SK-N-SH (cell line): ENCODE results near the gene TMUB1. TPM values are rescaled to one million over a fixed set of nuclear protein-coding genes. Genes with fewer than 3 reads are reported as not detected.

ENCODE experiments used
- CTCF ChIA-PET: fragments of 300-600, 350-600 bp; formaldehyde crosslinking; extraction: SDS; loops from one replicate; lab custom pipeline; 2021; lab: Yijun Ruan, JAX
- POLR2A ChIA-PET: fragments of 350-600 bp; sonication (Branson Sonifier 250); formaldehyde crosslinking; extraction: SDS; loops from one replicate; lab custom pipeline; 2020; ENCODE audit warnings: antibody characterized with exemption, inconsistent platforms; lab: Yijun Ruan, JAX
- DNase-seq: peaks from one replicate; pipeline ENCODE4 v3.0.0; 2012
- H2AFZ ChIP-seq: fragments of 200-600 bp; sonication (generic); 2 replicates; pipeline ENCODE4 v1.8.1; 2016; ENCODE audit warnings: antibody characterized with exemption, mild to moderate bottlenecking, low read depth
- H3F3A ChIP-seq: fragments of 200-600 bp; sonication (generic); replicated peaks from 2 replicates; pipeline ENCODE3; 2016; ENCODE audit warnings: antibody characterized with exemption, mild to moderate bottlenecking; ENCODE audit not compliant: insufficient read depth
- H3K27ac ChIP-seq, 2 experiments: fragments of 200-500 bp in 1 of 2; fragments of 200-600 bp in 1 of 2; sonication (Bioruptor generic) in 1 of 2; sonication (generic), shearing (Covaris generic) in 1 of 2; 2 replicates each; pipeline versions ENCODE4 v1.5.1 to v1.6.1; 2014 to 2016; ENCODE audit warnings: low read depth in 2 of 2, inconsistent platforms in 1 of 2, low read length in 1 of 2, mild to moderate bottlenecking in 1 of 2, mixed read lengths in 1 of 2
- H3K27me3 ChIP-seq: fragments of 200-600 bp; sonication (generic), shearing (Covaris generic); 2 replicates; pipeline ENCODE4 v1.6.1; 2016; ENCODE audit warnings: mixed run types; ENCODE audit not compliant: insufficient read depth
- H3K36me3 ChIP-seq, 2 experiments: fragments of 200-500 bp in 1 of 2; fragments of 200-600 bp in 1 of 2; sonication (Bioruptor generic) in 1 of 2; sonication (generic) in 1 of 2; replicated peaks in 1 of 2; 2 replicates each; pipeline versions ENCODE3 to v1.5.1; 2014 to 2016; ENCODE audit warnings: low read length in 1 of 2, mild to moderate bottlenecking in 1 of 2; ENCODE audit not compliant: insufficient read depth in 2 of 2, control insufficient read depth in 1 of 2
- H3K4me1 ChIP-seq, 2 experiments: fragments of 200-500 bp in 1 of 2; fragments of 200-600 bp in 1 of 2; sonication (Bioruptor generic) in 1 of 2; sonication (generic), shearing (Covaris generic) in 1 of 2; 2 replicates each; pipeline versions ENCODE4 v1.5.1 to v1.6.1; 2014 to 2016; ENCODE audit warnings: low read depth in 1 of 2, low read length in 1 of 2, mixed run types in 1 of 2; ENCODE audit not compliant: insufficient read depth in 2 of 2, control insufficient read depth in 1 of 2
- H3K4me2 ChIP-seq: fragments of 200-600 bp; sonication (generic), shearing (Covaris generic); 2 replicates; pipeline ENCODE4 v1.6.1; 2017; ENCODE audit warnings: mixed run types
- H3K4me3 ChIP-seq, 2 experiments: fragments of 200-500 bp in 1 of 2; fragments of 200-600 bp in 1 of 2; sonication (Bioruptor generic) in 1 of 2; sonication (generic), shearing (Covaris generic) in 1 of 2; 2 replicates each; pipeline versions ENCODE4 v1.5.1 to v1.8.1; 2014 to 2016; ENCODE audit warnings: low read depth in 2 of 2, inconsistent platforms in 1 of 2, low read length in 1 of 2, mild to moderate bottlenecking in 1 of 2, mixed read lengths in 1 of 2, moderate library complexity in 1 of 2
- H3K79me2 ChIP-seq: fragments of 200-600 bp; sonication (generic); 2 replicates; pipeline ENCODE4 v1.8.1; 2017; ENCODE audit warnings: mild to moderate bottlenecking; ENCODE audit not compliant: insufficient read depth
- H3K9ac ChIP-seq: fragments of 200-600 bp; sonication (generic); 2 replicates; pipeline ENCODE4 v1.6.1; 2017; ENCODE audit warnings: mixed run types
- H3K9me2 ChIP-seq: fragments of 200-600 bp; sonication (generic); 2 replicates; pipeline ENCODE4 v1.6.1; 2017; ENCODE audit warnings: mixed run types
- H3K9me3 ChIP-seq: fragments of 200-600 bp; sonication (generic); 2 replicates; pipeline ENCODE4 v1.6.1; 2017; ENCODE audit warnings: mixed run types, mild to moderate bottlenecking, moderate library complexity
- H4K20me1 ChIP-seq: fragments of 200-600 bp; sonication (generic); 2 replicates; pipeline ENCODE4 v1.6.1; 2017; ENCODE audit warnings: mild to moderate bottlenecking, mixed run types; ENCODE audit not compliant: insufficient read depth
- CHD2 ChIP-seq: fragments of 150-350 bp; IDR thresholded peaks from 2 replicates; pipeline ENCODE4 v1.6.1; 2018; ENCODE audit warnings: low read length; ENCODE audit not compliant: partially characterized antibody
- EZH2phosphoT487 ChIP-seq: fragments of 200-600 bp; sonication (generic); IDR thresholded peaks from 2 replicates; pipeline ENCODE4 v1.6.1; 2017; ENCODE audit warnings: low read depth, mixed run types, mild to moderate bottlenecking, antibody characterized with exemption, moderate library complexity, borderline replicate concordance
- FOXM1 ChIP-seq: IDR thresholded peaks from 2 replicates; pipeline ENCODE4 v1.4.0; 2012; ENCODE audit warnings: low read depth, mild to moderate bottlenecking
- GABPA ChIP-seq: IDR thresholded peaks from 2 replicates; pipeline ENCODE4 v1.4.0; 2012; ENCODE audit warnings: low read depth, mild to moderate bottlenecking
- GATA2 ChIP-seq: sonication (generic); formaldehyde crosslinking; IDR thresholded peaks from 2 replicates; pipeline ENCODE4 v1.5.0; 2020; ENCODE audit warnings: mild to moderate bottlenecking, missing genetic modification reagents
- JUND ChIP-seq: IDR thresholded peaks from 2 replicates; pipeline ENCODE4 v1.4.0; 2012
- NRF1 ChIP-seq: IDR thresholded peaks from 2 replicates; pipeline ENCODE4 v1.6.1; 2012; ENCODE audit warnings: low read depth, mild to moderate bottlenecking, low read length
- POLR2AphosphoS5 ChIP-seq: IDR thresholded peaks from 2 replicates; pipeline ENCODE4 v1.6.1; 2012; ENCODE audit warnings: low read depth, low read length
- RXRA ChIP-seq: IDR thresholded peaks from 2 replicates; pipeline ENCODE4 v1.4.0; 2012; ENCODE audit warnings: low read depth, mild to moderate bottlenecking, borderline replicate concordance
- SIN3A ChIP-seq: IDR thresholded peaks from 2 replicates; pipeline ENCODE4 v1.6.1; 2012; ENCODE audit warnings: low read depth, mild to moderate bottlenecking, low read length, moderate library complexity, borderline replicate concordance
- SMC3 ChIP-seq: IDR thresholded peaks from 2 replicates; pipeline ENCODE4 v1.6.1; 2012; ENCODE audit warnings: low read depth, low read length, improper control_type of control experiment
- TAF1 ChIP-seq: IDR thresholded peaks from 2 replicates; pipeline ENCODE4 v1.6.1; 2012; ENCODE audit warnings: low read depth, mild to moderate bottlenecking, low read length, moderate library complexity, borderline replicate concordance
- TCF12 ChIP-seq: IDR thresholded peaks from 2 replicates; pipeline ENCODE4 v1.4.0; 2012
- YY1 ChIP-seq: IDR thresholded peaks from 2 replicates; pipeline ENCODE4 v1.4.0; 2012; ENCODE audit warnings: low read depth, mild to moderate bottlenecking
- WGBS: methylation state at CpG from one replicate; pipeline ENCODE4 v1.1.6; 2017; ENCODE audit warnings: low lambda C conversion rate; 5-methylcytosine and 5-hydroxymethylcytosine counted together
- polyA plus RNA-seq, 3 experiments: library from polyadenylated mRNA; depleted of rRNA; stranded (reverse); fragments of >200 nt; gene quantifications; 2 replicates each; pipeline ENCODE4 v1.2.3, GENCODE V29; 2012
- TF ChIP-seq, protein P1 (sequence below): fragments of 200-600 bp; sonication (generic); IDR thresholded peaks from 2 replicates; pipeline ENCODE4 v1.6.1; 2017; ENCODE audit warnings: antibody characterized with exemption, mild to moderate bottlenecking, moderate library complexity
- TF ChIP-seq, protein P2 (sequence below): IDR thresholded peaks from 2 replicates; pipeline ENCODE4 v1.4.0; 2012; ENCODE audit warnings: low read depth, borderline replicate concordance
- TF ChIP-seq, protein P3 (sequence below): IDR thresholded peaks from 2 replicates; pipeline ENCODE4 v1.6.1; 2012; ENCODE audit warnings: mild to moderate bottlenecking, low read depth, low read length, moderate library complexity

The TMUB1 gene
- polyA plus RNA-seq, 1 of the 3 experiments (the other 2 are of a cell fraction) = 60.6 TPM

DNA sequence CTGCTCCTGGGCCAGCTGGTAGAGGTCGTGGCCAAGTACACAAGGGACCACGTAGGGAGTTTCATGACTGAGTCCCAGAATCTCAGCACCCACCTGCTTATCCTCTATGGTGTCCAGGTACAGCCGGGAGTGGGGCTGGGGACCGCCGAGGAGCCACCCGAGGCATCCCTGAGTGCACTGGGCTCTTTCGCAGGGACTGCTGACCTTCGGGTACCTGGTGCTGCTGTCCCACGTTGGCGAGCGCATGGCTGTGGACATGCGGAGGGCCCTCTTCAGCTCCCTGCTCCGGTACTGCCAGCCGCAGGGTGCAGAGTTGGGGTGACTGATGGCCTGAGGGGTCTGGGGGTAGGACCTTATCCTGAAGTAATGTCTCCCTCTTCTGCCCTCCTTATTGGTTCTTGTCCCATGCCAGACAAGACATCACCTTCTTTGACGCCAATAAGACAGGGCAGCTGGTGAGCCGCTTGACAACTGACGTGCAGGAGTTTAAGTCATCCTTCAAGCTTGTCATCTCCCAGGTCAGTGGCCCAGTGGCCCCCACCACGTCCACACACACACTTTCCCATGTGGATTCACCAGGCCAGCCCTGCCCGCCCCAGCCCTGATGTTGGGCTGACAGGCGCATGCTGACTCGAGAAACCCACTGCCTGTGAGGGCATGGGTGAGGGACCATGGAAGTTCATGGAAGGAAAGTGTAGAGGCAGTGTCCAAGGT lies 48.8 kb downstream of the TMUB1 start:
- CTCF ChIA-PET = interaction anchor here (1.2 to 9.5 kb wide), 3 partner anchors 16 to 81 kb away, joined by 4 to 59 read pairs (median 6); no protein-coding TSS in a partner anchor
- TF ChIP-seq, protein P1, sequence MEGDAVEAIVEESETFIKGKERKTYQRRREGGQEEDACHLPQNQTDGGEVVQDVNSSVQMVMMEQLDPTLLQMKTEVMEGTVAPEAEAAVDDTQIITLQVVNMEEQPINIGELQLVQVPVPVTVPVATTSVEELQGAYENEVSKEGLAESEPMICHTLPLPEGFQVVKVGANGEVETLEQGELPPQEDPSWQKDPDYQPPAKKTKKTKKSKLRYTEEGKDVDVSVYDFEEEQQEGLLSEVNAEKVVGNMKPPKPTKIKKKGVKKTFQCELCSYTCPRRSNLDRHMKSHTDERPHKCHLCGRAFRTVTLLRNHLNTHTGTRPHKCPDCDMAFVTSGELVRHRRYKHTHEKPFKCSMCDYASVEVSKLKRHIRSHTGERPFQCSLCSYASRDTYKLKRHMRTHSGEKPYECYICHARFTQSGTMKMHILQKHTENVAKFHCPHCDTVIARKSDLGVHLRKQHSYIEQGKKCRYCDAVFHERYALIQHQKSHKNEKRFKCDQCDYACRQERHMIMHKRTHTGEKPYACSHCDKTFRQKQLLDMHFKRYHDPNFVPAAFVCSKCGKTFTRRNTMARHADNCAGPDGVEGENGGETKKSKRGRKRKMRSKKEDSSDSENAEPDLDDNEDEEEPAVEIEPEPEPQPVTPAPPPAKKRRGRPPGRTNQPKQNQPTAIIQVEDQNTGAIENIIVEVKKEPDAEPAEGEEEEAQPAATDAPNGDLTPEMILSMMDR = no peak
- Histone ChIP-seq H3K4me2 (no peak overlapping the region), H4K20me1 (no peaks in the 10 kb centered on the region), H3K9me3 (no peaks in the 10 kb centered on the region), H3K4me1 (peaks cover 13 to 23% of the 10 kb centered on the region in 2 experiments), H2AFZ (no peak overlapping the region), H3K27ac (no peak overlapping the region), H3K79me2 (peaks cover 36% of the 10 kb centered on the region), H3K36me3 (peaks cover 12 to 52% of the 10 kb centered on the region in 2 experiments), H3F3A (peaks cover 18% of the 10 kb centered on the region), H3K27me3 (no peaks in the 10 kb centered on the region), H3K4me3 (no peak overlapping the region), H3K9me2 (no peaks in the 10 kb centered on the region), H3K9ac (no peak overlapping the region)
- POLR2A ChIA-PET = interaction anchor here (1.3 kb wide), 1 partner anchor 11 kb away, joined by 3 read pairs; no protein-coding TSS in a partner anchor
- no peak for DNase-seq
- 93% methylated on average over 10 of the region's 21 CpGs for WGBS

DNA sequence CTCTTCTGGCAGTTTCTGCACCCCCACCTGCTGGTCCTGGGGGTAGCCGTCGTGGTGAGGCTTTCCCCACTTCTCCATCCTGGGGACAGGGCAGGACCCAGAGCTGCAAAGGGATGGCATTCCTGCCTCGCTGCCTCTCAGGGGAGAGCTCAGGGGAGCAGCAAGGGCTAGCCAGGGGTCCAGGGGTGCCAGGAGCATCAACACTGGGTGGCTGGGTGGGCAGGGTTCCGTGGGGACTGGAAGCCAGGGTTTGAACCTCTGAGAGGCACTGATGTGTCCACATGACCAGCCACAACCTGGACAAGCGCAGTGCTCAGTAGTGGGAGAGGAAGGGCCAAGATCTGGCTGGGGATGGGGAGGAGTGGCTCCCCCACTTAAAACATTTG lies 49.4 kb downstream of the TMUB1 start:
- H3K4me3 ChIP-seq = no peak overlapping the region
- H3K4me1 ChIP-seq = peaks cover 7 to 22% of the 10 kb centered on the region in 2 experiments
- H3K9me2 ChIP-seq = no peaks in the 10 kb centered on the region
- POLR2A ChIA-PET = interaction anchor here (1.3 kb wide), 1 partner anchor 11 kb away, joined by 3 read pairs; no protein-coding TSS in a partner anchor
- no peak for DNase-seq
- no peaks in the 10 kb centered on the region for H3K27me3 ChIP-seq
- peaks cover 16% of the 10 kb centered on the region for H3F3A ChIP-seq
- WGBS = 95% methylated on average over 4 of the region's 5 CpGs
- TF ChIP-seq CHD2 (no peak), GATA2 (CRISPR knock-in tag) (no peak), SMC3 (no peak), FOXM1 (no peak), EZH2phosphoT487 (no peak), SIN3A (no peak), GABPA (no peak), NRF1 (no peak), POLR2AphosphoS5 (no peak), TAF1 (no peak), RXRA (no peak), TCF12 (no peak), JUND (no peak), YY1 (no peak)
- TF ChIP-seq, protein P2, sequence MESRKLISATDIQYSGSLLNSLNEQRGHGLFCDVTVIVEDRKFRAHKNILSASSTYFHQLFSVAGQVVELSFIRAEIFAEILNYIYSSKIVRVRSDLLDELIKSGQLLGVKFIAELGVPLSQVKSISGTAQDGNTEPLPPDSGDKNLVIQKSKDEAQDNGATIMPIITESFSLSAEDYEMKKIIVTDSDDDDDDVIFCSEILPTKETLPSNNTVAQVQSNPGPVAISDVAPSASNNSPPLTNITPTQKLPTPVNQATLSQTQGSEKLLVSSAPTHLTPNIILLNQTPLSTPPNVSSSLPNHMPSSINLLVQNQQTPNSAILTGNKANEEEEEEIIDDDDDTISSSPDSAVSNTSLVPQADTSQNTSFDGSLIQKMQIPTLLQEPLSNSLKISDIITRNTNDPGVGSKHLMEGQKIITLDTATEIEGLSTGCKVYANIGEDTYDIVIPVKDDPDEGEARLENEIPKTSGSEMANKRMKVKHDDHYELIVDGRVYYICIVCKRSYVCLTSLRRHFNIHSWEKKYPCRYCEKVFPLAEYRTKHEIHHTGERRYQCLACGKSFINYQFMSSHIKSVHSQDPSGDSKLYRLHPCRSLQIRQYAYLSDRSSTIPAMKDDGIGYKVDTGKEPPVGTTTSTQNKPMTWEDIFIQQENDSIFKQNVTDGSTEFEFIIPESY = no peak
- TF ChIP-seq, protein P3, sequence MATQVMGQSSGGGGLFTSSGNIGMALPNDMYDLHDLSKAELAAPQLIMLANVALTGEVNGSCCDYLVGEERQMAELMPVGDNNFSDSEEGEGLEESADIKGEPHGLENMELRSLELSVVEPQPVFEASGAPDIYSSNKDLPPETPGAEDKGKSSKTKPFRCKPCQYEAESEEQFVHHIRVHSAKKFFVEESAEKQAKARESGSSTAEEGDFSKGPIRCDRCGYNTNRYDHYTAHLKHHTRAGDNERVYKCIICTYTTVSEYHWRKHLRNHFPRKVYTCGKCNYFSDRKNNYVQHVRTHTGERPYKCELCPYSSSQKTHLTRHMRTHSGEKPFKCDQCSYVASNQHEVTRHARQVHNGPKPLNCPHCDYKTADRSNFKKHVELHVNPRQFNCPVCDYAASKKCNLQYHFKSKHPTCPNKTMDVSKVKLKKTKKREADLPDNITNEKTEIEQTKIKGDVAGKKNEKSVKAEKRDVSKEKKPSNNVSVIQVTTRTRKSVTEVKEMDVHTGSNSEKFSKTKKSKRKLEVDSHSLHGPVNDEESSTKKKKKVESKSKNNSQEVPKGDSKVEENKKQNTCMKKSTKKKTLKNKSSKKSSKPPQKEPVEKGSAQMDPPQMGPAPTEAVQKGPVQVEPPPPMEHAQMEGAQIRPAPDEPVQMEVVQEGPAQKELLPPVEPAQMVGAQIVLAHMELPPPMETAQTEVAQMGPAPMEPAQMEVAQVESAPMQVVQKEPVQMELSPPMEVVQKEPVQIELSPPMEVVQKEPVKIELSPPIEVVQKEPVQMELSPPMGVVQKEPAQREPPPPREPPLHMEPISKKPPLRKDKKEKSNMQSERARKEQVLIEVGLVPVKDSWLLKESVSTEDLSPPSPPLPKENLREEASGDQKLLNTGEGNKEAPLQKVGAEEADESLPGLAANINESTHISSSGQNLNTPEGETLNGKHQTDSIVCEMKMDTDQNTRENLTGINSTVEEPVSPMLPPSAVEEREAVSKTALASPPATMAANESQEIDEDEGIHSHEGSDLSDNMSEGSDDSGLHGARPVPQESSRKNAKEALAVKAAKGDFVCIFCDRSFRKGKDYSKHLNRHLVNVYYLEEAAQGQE = no peak
- TF ChIP-seq, protein P1 = no peak
- TF ChIP-seq, all 33 proteins: peak for 0
- H3K4me2 ChIP-seq = no peak overlapping the region
- no peak overlapping the region for H3K27ac ChIP-seq
- H3K36me3 ChIP-seq = peaks cover 12 to 52% of the 10 kb centered on the region in 2 experiments
- H2AFZ ChIP-seq = no peak overlapping the region
- no peaks in the 10 kb centered on the region for H3K9me3 ChIP-seq
- CTCF ChIA-PET = interaction anchor here (1.2 to 9.5 kb wide), 5 partner anchors 15 to 133 kb away, joined by 4 to 59 read pairs (median 6); no protein-coding TSS in a partner anchor
- H4K20me1 ChIP-seq = no peaks in the 10 kb centered on the region
- peaks cover 42% of the 10 kb centered on the region for H3K79me2 ChIP-seq
- no peak overlapping the region for H3K9ac ChIP-seq
